GM12875 (cell line): Measurements from ENCODE around the gene EPB41L4A.

Source experiments
- H3K4me3 ChIP-seq: one replicate; pipeline ENCODE4 v1.5.1; 2011; ENCODE audit warnings: low read depth, low read length, control low read depth
- CTCF ChIP-seq: IDR thresholded peaks from 2 replicates; pipeline ENCODE4 v1.5.1; 2011; ENCODE audit warnings: low read depth, mild to moderate bottlenecking, control low read depth, inconsistent platforms, low read length, moderate library complexity, borderline replicate concordance; ENCODE audit not compliant: insufficient read depth

The EPB41L4A gene

GRCh38 chr5:112257005-112257404, 162.1 kb downstream of the EPB41L4A start:
- H3K4me3 ChIP-seq, result no peak overlapping the region
- TF ChIP-seq CTCF, result no peak

- no peak overlapping the region for H3K4me3 ChIP-seq
- no peak for TF ChIP-seq CTCF
Observed at GRCh38 chr5:112254303-112254702, 164.8 kb downstream of the EPB41L4A start.

GRCh38 chr5:112253478-112254250, 165.4 kb downstream of the EPB41L4A start:
- no peak for TF ChIP-seq CTCF
- H3K4me3 ChIP-seq, result no peak overlapping the region

GRCh38 chr5:112250551-112250950, 168.5 kb downstream of the EPB41L4A start:
- H3K4me3 ChIP-seq, result no peak overlapping the region
- no peak for TF ChIP-seq CTCF

- H3K4me3 ChIP-seq, result no peak overlapping the region
- TF ChIP-seq CTCF, result no peak
Observed at GRCh38 chr5:112248623-112249022, 170.5 kb downstream of the EPB41L4A start.

- TF ChIP-seq CTCF, result no peak
- no peak overlapping the region for H3K4me3 ChIP-seq
Observed at GRCh38 chr5:112247960-112248359, 171.1 kb downstream of the EPB41L4A start.

- H3K4me3 ChIP-seq, result no peak overlapping the region
- no peak for TF ChIP-seq CTCF
Observed at GRCh38 chr5:112245656-112246055, 173.4 kb downstream of the EPB41L4A start.
